Measurements from ENCODE around the gene TMEM143.

TMEM143 gene

GRCh38 chr19:48341515-48342413, 22.0 kb downstream of the TMEM143 start:
- ChIA-PET POLR2A (ENCODE audit: low non-redundant PET) (interaction anchor here (0.5 to 0.9 kb wide), 2 partner anchors 20 to 86 kb away, joined by 3 to 4 read pairs; a partner anchor contains a TSS), CTCF (interaction anchor here (0.5 kb wide), 1 partner anchor 12 kb away, joined by 3 read pairs; no protein-coding TSS in a partner anchor)
- H3K27ac ChIP-seq: peak overlapping the region; percentile 75
- TF ChIP-seq CTCF (conservative IDR thresholded peaks at IDR 0.05; ENCODE audit: low read depth): no peak
- no peak for DNase-seq (ENCODE audit: low spot score)

- H3K27ac ChIP-seq: peak overlapping the region; percentile 75
- TF ChIP-seq CTCF (conservative IDR thresholded peaks at IDR 0.05; ENCODE audit: low read depth): no peak
- POLR2A ChIA-PET (ENCODE audit: low non-redundant PET): interaction anchor here (0.5 to 0.9 kb wide), 3 partner anchors 19 to 87 kb away, joined by 3 to 8 read pairs (median 4); partner anchors contain the start of genes SYNGR4 and TMEM143
- DNase-seq (ENCODE audit: low spot score): peak; percentile 86
- CTCF ChIA-PET: interaction anchor here (0.5 kb wide), 1 partner anchor 13 kb away, joined by 3 read pairs; no protein-coding TSS in a partner anchor
Measured at GRCh38 chr19:48340995-48341394, 22.7 kb downstream of the TMEM143 start.

GRCh38 chr19:48338802-48339503, 24.8 kb downstream of the TMEM143 start:
- TF ChIP-seq CTCF (conservative IDR thresholded peaks at IDR 0.05; ENCODE audit: low read depth): no peak
- ChIA-PET POLR2A (ENCODE audit: low non-redundant PET) (interaction anchor here (1.0 kb wide), 1 partner anchor 25 kb away, joined by 3 read pairs; the partner anchor contains the start of genes SYNGR4 and TMEM143), CTCF (no interaction called here)
- DNase-seq (ENCODE audit: low spot score): no peak
- H3K27ac ChIP-seq: peak overlapping the region; percentile 11; the same call in 1 of the 2 replicates

- no peak for DNase-seq (ENCODE audit: low spot score)
- H3K27ac ChIP-seq: peak overlapping the region; percentile 11; the same call in 1 of the 2 replicates
- ChIA-PET POLR2A (ENCODE audit: low non-redundant PET) (no interaction called here), CTCF (interaction anchor here (0.7 kb wide), 1 partner anchor 31 kb away, joined by 3 read pairs; no protein-coding TSS in a partner anchor)
- no peak for TF ChIP-seq CTCF (conservative IDR thresholded peaks at IDR 0.05; ENCODE audit: low read depth)
Measured at GRCh38 chr19:48338253-48338755, 25.4 kb downstream of the TMEM143 start.

GRCh38 chr19:48333467-48334384, 30.0 kb downstream of the TMEM143 start:
- POLR2A ChIA-PET (ENCODE audit: low non-redundant PET): interaction anchor here (0.5 kb wide), 1 partner anchor 1578 kb away, joined by 3 read pairs; no protein-coding TSS in a partner anchor

More at GRCh38 chr19:48333467-48334384, 30.0 kb downstream of the TMEM143 start:
- H3K27ac ChIP-seq: peak overlapping the region; percentile 97
- peak; percentile 75 for TF ChIP-seq CTCF (conservative IDR thresholded peaks at IDR 0.05; ENCODE audit: low read depth)
- CTCF ChIA-PET: interaction anchor here (0.8 to 2.2 kb wide), 4 partner anchors 14 to 57 kb away, joined by 3 to 17 read pairs (median 4); no protein-coding TSS in a partner anchor
- peak; percentile 74 for DNase-seq (ENCODE audit: low spot score)

Measured in RWPE1 (cell line).